HG02588 (cell line): Measurements from ENCODE around the gene SP2.
A peak's percentile ranks its signal among the peaks of the same experiment; 100 is the strongest.

Experiments used
- ATAC-seq: cut with Tn5 transposase; IDR thresholded peaks from one replicate; pipeline ENCODE4 v1.9.1; 2021; ENCODE audit warnings: mild to moderate bottlenecking, moderate library complexity; ENCODE audit not compliant: unreplicated experiment

The SP2 gene

DNA sequence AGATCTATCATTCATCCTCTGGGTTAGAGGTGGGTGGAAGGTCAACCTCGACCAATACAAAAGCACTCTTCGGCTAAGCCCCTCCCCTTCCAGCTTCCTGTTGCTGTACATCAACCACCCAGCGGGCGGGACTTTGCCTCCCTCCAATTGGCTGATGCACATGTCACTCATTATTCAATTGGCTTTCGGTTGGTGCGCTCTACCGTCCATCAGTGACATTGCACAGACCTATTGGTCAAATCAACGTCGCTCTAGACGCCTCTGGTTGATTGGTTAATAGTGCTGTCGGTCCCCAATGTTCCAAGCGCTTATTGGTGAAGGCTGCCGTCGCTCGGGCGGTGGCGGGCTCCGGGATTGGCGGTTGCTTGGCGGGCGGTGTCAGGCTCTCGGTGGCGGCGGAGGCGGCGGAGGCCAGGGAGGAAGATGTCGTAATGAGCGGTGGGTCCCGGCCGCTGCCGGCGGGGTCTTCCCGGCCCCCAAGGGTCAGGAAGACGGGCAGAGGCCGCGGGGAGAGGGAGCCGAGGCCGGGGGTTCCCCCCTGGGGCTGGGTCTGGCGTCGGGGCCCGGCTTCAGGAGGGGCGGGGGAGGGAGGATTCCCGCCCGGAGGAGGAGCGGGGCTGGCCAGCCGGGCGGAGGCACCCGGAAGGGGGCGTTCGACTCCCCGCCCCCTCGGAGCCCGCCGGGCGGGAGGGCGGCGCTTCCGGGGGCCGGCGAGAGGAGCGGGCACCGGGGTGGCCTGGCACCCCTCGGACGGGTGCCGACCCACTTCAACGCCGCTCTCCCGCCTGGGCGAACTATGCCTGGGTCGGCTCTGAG lies at the start of gene SP2:
Gene SP2 (plus strand): TSS at position 381 of the 816 bp plus-strand sequence. CDS start 51 bp downstream, at position 432.
- ATAC-seq, result peak; percentile 89

DNA sequence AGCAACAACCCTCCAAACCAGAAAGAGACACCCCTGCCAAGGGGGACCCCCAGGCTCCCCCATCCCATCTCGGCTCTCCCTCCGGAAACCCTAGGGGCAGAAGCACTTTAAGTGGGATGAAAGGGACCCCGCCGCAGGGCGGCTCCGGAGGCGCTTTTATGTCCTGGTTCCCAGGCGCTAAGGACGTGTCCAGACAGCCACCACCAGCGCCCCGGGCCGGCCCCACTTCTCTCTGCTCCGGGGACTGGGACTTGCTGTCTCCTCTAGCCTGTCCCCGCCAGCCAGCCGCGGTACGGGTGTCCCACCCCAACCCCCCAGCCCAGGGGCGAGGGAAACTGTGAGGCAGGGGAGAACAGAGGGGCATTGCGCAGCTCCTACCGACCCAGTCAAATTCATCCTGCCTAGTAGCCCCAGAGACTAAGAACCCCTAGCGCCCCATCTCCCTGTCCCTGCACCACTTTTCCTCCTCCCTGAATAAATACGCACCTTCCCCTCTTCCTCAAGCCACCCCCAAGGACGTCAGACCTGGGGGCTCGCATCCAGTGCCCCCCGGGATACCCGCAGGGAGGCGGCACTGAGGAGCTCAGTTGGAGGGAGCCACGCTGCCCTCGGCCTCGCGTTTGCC lies 49.2 kb upstream of the SP2 start:
- no peak for ATAC-seq

DNA sequence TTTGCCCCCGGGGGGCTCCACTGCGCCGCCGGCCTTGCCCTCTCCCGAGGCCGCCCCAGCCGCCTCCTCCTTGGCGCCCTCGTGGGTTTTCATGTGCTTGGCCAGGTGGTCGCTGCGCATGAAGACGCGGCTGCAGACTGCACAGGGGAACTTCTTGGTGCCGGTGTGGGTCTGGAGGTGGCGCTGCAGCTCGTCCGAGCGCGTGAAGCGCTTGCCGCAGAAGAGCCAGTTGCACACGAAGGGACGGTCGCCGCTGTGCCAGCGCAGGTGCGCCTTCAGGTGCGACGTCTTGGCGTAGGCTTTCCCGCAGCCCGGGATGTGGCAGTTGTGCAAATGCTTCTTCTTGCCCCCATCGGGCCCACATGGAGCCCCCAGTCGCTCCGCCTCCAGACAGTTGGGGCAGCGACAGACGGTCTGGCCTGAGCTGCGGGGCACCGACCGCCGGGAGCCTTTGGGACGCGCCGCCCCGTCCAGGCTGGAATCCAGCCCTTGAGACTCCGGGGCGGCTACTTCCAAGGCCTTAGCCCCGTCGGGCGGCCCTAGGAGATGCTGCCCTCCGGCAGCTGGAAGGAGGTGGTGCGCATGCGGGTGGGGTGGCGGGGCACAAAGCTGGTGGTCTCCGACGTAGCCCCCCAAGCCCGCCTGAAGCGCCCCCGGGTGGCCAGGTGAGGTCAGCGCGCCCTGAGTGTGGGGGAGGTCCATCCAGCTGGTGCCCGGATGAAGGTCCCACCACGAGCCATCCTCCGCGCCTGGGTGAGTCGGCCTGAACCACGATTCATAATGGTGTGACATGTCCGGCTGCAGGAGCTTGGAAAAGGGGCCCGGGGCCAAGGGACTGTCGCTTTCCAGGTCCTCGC lies 48.5 kb upstream of the SP2 start:
- no peak for ATAC-seq

DNA sequence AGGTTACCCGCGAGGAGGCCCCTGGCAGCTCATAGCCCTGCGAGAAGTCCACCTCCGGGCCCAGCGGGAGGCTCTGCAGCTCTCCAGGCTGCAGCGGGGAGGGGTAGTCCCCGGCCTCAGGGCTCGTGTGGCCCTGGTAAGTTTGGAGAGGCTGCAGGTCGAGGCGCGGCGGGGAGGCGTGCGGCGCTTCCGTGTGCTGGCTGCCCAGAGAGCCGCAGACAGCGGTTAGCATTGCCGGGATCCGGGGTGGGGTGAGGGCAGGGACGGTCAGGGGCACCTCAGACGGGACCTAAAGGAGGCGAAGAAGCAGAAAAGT lies 47.9 kb upstream of the SP2 start:
- no peak for ATAC-seq

DNA sequence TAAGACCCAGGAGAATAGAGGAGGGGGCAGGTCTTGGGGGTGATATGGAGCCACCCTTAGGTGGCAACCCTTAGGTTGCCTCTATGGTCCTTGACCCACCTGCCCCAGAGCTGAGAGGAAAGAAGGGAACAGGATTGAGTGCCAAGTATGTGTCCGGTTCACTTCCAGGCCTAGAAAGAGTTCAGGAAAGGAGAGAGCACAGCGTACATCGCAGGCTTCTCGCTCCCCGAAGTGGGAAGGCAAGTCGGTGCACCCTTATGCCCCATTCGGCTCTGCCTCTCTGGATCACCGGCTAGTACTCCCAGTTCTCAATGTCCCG lies 45.7 kb upstream of the SP2 start:
- no peak for ATAC-seq

DNA sequence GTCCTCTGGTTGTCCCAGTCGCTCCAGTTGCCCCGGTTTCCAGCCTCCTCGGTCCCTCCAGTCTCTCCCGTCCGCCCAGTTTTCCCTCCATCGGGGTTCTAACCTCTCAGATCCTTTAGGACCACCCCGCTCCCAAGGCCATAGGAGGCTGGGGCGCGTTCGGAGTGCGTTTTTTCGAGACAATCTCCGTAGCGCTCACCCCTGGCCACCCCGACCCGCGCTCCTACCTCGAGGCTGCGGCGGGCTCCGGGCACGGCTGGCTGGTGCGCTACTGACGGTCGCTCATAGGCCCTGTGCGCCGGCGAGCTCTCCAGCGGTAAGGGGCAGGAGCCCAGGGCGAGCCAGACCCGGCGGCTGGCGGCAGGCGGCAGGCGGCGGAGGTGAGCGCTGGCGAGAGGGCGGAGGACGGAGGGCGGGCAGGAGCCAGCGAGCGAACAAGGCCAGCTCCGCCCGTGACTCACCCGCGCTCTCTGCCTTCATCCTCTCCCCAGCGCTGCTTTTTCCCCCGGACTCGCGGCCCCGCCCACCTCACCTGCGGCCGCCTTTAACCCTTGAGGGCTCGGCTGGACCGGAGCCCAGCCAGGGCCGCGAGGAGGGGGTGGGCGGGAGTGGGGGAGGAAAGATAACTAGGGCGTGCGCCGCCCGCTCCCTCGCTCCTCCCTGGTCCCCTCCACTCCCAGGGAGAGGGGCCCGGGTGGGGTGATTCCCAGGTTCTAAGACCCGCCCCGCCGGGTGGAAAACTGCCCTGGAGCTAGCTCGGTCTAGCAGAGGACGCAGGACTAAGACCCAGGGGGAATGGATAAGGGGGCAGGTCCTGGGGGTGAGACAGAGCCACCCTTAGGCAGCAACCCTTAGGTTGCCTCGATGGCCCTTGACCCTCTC lies 45.1 kb upstream of the SP2 start, which contains the start of gene SP6:
Gene SP6 (minus strand): TSS at position 472 of the 882 bp plus-strand sequence. CDS start 2,734 bp downstream, outside the sequence.
- no peak for ATAC-seq

DNA sequence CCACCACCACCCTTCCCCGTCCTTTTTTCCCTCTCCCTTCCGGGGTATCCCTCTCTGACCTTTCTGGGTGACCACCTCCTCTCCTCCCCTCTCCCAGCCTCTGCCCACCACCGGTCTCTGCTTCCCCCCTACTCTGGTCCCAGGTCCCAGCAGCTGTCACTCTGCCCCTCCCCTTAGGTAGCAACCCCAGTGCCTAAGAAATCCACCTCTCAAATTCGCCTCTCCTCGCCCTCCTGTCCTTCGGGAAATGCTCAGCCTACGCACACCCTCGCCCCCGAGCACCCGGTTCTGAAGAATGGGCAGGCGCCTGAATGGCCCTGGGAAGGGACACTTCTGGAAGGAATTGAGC lies 44.3 kb upstream of the SP2 start:
- ATAC-seq, result no peak

DNA sequence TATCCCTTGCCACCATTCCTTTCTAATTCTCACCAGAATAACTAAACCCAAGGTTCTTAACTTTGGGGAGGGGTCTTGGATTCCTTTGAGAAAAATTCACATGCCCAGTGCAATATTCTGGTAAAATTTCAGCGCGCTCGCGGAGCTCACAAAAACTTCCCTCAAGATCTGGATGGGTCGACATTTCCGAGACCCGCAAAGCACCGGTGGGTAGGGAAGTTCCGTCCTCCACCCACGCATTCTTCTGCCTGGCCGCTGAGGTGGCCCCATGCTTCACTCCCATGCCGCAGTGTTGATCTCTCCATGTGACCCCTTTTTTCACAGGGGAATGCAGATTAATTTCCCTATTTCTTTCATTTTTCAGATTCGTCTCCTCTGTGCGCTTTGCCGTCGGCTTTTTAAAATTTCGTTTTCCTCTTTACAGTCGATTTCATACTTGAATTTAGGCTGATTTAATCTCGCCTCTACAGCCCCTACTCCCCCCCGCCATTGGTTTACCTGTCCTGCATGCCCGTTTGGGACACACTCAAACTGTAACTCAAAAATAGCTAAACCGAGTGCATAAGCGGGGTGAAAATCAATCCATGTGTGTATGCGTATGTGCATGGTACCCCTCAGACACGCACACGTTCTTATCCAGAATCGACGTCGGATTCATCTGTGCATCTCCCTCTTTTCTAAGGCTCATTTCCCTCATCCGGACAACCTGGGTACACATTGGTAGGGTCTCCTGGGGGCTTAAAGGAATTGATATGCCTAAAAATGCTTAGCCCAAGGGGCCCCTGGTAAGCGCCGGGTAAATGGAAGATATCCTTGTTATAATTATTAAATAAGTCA lies 43.7 kb upstream of the SP2 start:
- no peak for ATAC-seq

DNA sequence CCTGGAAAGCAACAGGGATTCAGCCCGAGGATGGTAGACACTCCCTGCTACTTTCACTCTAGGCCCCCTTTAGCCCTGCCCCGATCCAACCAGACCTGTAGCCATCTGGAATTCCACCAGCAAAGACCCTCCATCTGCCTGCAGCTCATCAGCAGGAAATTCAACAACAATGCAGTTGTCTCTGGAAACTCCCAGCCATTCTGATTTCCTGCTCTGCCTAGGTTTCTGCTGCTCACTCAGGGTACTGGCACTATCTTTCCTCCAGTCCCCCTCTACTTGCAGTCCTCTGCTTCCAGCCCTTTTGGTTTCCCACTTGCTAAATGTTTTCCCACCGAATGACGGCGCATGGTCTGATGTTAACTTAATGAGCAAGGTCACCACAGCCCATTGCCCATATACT lies 42.4 kb upstream of the SP2 start:
- ATAC-seq, result no peak

DNA sequence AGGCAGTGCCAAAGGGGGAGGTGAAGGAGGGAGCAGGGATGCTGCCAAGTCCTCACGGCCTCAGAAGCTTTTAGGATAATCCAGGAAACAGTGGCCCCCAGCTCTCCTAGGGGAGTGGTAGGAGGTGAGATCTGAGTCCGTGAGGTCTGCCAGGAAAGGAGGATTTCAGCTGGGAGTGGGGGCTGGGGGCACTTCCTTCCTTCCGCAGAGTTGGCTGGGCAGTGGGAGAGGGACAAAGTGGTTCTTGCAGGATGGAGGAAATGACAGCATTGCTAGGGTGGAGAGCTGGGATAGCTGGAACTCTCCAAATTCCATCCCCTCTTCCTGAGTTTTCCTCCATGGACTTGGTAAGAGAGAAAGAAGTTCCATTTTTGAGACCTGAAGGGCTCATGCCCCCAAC lies 40.3 kb upstream of the SP2 start:
- ATAC-seq, result no peak

DNA sequence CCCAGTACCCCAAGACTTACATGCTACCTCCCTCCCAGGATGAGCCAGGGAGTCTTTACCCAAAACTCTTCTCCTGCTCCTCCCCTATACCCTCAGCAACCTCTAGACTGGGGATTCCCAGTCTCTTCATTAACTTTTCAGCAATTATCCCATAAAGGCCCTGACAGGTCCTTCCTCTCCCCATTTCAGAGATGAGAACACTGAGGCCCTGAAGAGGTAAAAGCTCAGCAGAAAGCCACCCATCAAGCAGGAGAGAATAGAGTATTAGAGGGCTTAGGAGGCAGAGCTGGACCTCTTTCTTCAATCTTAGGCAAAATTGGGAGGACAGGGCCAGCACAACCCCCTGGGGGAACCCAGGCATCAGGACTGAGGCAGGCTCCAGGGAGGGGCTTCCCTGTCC lies 39.2 kb upstream of the SP2 start:
- ATAC-seq, result no peak

DNA sequence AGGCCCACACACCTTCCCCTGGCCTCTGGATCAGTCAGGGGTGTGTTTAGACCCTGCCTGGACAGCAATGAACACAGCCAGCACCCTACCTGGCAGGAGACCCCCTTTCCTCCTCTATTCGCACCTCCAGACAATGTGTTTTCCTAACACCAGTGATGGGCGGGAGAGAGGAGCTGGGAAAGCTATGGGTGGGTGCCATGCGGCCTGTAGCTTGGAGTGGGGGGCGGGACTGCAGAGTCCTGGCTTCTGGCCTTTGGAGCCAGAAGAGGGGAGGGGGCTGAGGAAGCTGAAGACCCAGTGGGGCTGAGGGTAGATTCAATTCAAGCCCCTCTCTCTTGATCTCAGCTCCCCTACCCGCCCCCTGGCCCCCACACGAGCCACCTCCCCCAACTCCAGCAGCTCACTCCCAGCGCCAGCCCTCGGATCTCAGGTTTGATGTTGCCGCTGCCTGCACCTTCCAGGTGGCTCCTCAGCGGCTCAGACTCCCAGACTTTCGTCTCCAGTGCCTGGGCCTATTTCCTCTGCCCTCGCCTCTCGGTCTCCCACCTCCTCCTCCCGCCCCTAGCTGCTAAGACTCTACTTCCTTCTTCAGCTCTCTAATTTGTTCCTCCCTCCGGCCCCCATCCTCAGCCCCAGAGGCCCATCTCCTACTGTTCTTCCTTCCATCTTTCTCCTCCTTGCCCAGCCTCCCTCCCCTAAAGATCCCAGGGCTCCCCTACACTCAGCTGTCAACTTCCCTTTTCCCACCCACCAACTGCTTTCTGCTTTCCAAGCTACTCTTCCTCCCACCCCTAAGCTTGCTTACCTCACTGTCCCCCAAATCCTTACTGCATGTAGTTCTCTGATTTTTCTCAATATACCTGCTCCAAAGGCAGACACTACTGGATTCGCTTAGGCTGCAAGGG lies 38.2 kb upstream of the SP2 start:
- ATAC-seq, result no peak

DNA sequence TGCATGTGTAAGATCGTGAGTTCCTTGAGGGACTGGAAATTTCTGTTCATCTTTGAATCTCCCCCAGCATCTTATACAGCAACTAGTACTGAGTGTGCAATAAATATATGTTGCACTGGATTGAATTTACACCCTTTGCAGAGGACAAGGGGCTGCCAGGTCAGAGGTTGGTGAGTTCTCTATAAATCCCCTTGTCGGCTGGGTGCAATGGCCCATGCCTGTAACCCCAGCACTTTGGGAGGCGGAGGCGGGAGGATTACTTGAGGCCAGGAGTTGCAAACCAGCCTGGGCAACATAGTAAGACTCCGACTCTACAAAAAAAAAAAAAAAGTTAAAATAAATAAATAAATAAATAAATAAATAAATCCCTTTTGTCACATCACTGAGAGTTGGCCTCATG lies 35.6 kb upstream of the SP2 start:
- no peak for ATAC-seq

DNA sequence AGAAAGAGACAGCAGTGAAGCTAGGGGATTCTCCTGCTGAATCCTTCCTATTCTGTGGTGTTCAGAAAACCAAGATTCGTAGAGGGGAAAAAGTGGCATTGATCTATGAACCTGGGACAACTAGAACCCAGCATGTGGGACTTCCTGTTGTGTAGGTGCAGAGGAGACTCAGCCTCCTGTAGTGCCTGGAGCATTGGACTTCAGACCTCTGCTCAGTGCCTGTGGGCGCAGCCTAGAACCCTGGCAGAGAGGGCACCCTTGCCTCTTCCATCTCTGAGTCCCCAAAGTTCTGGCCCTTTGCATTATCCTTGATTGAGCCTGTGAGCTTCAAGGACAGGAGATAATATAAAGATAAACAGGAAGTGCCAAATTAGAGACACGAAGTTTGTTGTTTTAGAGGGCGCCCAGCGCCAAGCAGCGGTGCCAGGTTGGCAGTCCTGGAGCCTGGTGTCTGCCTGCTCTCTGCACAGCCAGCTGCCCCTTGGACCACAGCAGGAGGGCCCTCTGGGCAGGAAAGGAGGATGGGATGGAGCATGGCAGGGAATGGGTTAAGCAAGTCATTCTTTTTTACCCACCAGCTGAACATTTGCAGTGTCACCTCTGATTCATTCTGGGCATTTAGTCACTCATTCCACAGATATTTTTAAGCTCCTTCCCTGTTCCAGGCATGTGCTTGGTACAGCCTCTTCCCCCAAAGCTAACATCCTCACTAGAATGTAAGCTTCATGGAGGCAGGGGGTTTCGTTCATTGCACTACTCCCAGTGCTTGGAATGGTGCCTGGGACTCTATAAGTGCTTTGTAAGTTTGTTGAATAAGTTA lies 33.2 kb upstream of the SP2 start:
- no peak for ATAC-seq

DNA sequence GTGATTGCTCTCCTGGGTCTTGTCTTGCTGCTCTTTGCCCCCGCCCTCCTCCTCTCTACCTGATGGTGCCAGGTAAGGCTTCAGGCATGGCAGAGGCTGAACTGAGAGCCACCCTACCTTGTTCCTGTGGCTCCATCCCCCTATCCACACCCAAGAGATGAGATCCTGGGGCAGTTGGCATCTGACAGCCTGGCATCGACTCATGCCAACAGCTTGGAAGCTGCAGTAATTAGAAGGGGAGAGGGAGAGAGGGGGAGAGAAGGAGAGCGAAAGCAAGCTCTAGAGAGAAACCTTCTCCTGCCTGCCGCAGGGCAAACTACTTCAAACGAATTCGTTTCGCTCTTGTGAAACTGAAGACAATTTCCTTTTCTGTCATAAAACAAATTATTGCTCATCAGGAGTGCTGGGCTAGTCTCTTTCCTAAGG lies 31.2 kb upstream of the SP2 start:
- no peak for ATAC-seq

DNA sequence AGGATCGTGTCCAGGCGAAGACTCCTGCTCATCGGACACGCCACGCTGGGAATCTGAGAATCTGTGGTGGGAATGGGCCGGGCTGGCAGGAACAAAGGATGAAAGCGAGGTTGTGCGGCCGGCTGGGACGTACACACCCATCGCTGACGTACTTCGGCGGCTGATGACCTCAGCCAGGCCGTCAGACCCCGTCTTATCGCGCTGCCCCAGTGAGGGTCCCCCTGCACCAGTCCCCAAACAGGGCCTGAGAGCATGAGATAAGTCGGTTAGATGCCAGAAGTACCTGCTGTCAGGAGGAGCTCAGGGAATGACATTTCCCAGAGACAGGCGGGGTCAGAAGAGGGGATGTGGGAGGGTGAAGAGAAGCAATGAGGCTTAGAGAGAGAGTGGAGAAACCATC lies 29.1 kb upstream of the SP2 start:
- ATAC-seq, result no peak

DNA sequence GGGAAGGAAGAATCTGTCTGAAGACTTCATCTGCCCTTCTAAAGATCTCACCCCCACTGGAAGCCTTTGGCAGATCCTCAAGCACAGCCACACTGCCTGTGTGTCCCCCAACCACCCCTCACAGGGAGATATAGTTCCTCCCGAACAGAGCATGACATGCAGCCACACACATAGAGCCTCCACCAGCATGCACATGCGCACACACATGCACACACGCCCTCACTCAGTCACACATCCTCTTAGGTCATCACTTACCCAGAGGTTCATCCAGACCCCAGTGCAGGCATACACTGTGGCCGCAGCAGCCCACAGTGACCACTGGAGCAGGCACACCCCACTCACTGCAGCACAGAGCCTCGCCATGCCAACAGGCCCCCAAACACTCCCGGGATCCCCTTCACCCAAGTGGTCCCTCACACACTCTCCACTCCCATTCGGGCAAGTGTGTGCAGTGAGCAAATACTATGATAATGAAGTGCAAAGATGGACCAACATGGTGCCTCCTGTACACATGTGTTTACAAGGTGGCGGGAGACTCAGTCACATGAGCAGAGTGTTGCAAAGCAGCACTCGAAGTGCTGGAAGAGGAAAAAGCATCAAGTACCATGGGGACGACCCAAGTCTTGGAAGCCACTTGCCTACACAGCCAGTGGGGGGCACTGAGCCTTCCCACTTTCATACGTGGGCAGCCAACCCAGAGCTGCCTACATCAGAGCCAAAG lies 28.1 kb upstream of the SP2 start:
- ATAC-seq, result no peak

DNA sequence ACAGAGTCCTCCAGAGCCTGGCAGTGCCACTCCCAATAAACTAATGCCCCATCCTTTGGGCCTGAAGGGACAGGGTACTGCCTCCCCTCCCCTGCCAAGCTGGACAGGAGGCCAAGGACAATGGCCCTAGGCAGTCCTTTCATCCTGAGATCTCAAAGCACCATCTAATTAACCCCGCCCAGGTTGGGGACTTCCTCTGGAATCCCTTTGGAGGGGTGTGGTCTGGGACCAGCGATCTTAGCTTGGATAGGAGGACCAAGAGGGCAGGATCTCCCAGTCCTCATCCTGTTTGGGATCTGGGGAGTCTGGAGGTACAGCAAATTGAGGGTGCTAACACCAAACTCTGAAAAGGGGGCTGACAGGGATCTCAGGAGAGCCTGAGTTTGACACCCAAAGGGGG lies 26.9 kb upstream of the SP2 start:
- ATAC-seq, result no peak
